ENCODE measurements around the gene RMND1.

GRCh38 chr6:151390276-151390850 lies 61.6 kb downstream of the RMND1 start:
- TF ChIP-seq CTCF (IDR thresholded peaks at IDR 0.05) (no peak), EZH2 (IDR thresholded peaks at IDR 0.05) (no peak), EZH2phosphoT487 (IDR thresholded peaks at IDR 0.05) (no peak)

Data from neural progenitor cell (in vitro differentiated cells).